ENCODE results near the gene KLF12. TPM values are rescaled to one million over a fixed set of nuclear protein-coding genes. Genes with fewer than 3 reads are reported as not detected.
A peak's percentile ranks its signal among the peaks of the same experiment; 100 is the strongest.

Gene KLF12
- total RNA-seq, 5 donors from 2014 or later (not counting 1 experiment from before 2014, with no cell fraction given): 60.2 to 112 (median 64.7) TPM

DNA sequence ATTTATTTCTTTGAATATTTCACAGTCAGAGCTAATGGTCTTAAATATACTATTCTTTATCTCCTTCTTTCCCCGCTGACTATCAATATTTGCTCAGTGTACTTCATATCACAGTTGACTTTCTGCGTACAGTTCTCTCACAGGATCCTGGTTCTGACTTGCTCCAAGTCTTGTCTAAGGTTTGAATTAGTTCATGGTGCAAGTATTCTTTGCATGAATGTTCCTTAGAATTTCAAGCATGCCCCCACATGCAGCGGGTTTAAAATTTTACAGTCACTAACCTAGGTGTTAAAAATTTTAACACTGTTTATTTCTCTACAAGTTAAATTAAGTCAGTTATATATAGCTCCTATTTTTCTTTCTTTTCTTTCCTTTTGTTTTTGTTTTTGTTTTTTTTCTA is 20.8 kb upstream of the KLF12 start:
- H3K4me3 ChIP-seq (ENCODE audit: control insufficient read depth in 1 of 2, extremely low read depth in 1 of 2, low read length in 1 of 2): no peak overlapping the region
- no peaks in the 10 kb centered on the region for H3K4me1 ChIP-seq (ENCODE audit: control insufficient read depth in 1 of 2, extremely low read depth in 1 of 2, insufficient read depth in 2 of 2, low read length in 2 of 2)
- ChIA-PET CTCF (interaction anchor here (0.6 to 1.1 kb wide), 4 partner anchors 15 to 1862 kb away, joined by 3 to 6 read pairs (median 4); no protein-coding TSS in a partner anchor), POLR2A (interaction anchor here (0.6 kb wide), 3 partner anchors 89 to 364 kb away, joined by 3 read pairs; no protein-coding TSS in a partner anchor)
- Mint-ChIP-seq H3K27ac (peak overlapping the region in 1 of 2 donors; percentile 53), H3K27me3 (no peaks in the 10 kb centered on the region), H3K4me3 (no peak overlapping the region), H3K4me1 (no peaks in the 10 kb centered on the region), H3K9me3 (no peaks in the 10 kb centered on the region), H3K36me3 (no peaks in the 10 kb centered on the region)
- no peak overlapping the region for H3K27ac ChIP-seq (ENCODE audit: low read length)
- no peaks in the 10 kb centered on the region for H3K36me3 ChIP-seq (ENCODE audit: control insufficient read depth in 2 of 2, extremely low read depth in 1 of 2, insufficient read depth in 1 of 2, low read length in 1 of 2)
- H3K9me3 ChIP-seq: no peaks in the 10 kb centered on the region
- H3K27me3 ChIP-seq (replicated peaks in 1 of 2; ENCODE audit: control insufficient read depth in 2 of 2, extremely low read depth in 1 of 2, insufficient read depth in 2 of 2, low read length in 1 of 2): peaks cover 0 to 4% of the 10 kb centered on the region in 2 experiments
- DNase-seq (no peak), ATAC-seq (replicated peaks in 1 of 4) (no peak)
- no CpG with 5 or more reads among the region's 3 CpGs for WGBS (ENCODE audit: insufficient coverage)

DNA sequence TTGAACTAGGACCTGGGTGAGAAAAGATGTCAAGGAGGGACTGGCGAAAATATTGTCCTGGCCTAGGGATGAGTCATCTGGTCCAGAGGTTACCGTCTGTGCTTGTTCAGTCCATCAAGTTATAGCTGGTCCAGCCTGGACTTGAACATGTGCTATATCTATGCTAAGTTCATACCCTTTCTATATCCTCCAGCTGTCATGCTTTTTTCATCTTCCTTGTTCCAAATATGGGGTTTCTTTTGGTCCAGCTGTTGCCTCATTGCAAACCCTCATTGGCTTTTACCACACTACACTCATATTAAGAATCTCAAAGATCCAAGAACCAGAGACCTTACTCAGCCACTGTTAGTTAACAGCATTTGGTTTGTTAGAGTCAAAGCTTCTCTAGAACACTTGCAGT is 19.1 kb upstream of the KLF12 start:
- Mint-ChIP-seq H3K9me3 (no peaks in the 10 kb centered on the region), H3K27ac (no peak overlapping the region), H3K4me1 (no peaks in the 10 kb centered on the region), H3K27me3 (no peaks in the 10 kb centered on the region), H3K4me3 (no peak overlapping the region), H3K36me3 (no peaks in the 10 kb centered on the region)
- Histone ChIP-seq H3K36me3 (ENCODE audit: control insufficient read depth in 2 of 2, extremely low read depth in 1 of 2, insufficient read depth in 1 of 2, low read length in 1 of 2) (no peaks in the 10 kb centered on the region), H3K4me3 (ENCODE audit: control insufficient read depth in 1 of 2, extremely low read depth in 1 of 2, low read length in 1 of 2) (no peak overlapping the region), H3K4me1 (ENCODE audit: control insufficient read depth in 1 of 2, extremely low read depth in 1 of 2, insufficient read depth in 2 of 2, low read length in 2 of 2) (no peaks in the 10 kb centered on the region), H3K9me3 (no peaks in the 10 kb centered on the region), H3K27me3 (replicated peaks in 1 of 2; ENCODE audit: control insufficient read depth in 2 of 2, extremely low read depth in 1 of 2, insufficient read depth in 2 of 2, low read length in 1 of 2) (peaks cover 0 to 4% of the 10 kb centered on the region in 2 experiments), H3K27ac (ENCODE audit: low read length) (no peak overlapping the region)
- ATAC-seq (replicated peaks in 1 of 4) (no peak), DNase-seq (no peak)
- 77% methylated on average over 2 of the region's 2 CpGs for WGBS (ENCODE audit: insufficient coverage)
- ChIA-PET POLR2A (no interaction called here), CTCF (interaction anchor here in 1 of 2 donors (0.7 kb wide), 1 partner anchor 70 kb away, joined by 3 read pairs; no protein-coding TSS in a partner anchor)

DNA sequence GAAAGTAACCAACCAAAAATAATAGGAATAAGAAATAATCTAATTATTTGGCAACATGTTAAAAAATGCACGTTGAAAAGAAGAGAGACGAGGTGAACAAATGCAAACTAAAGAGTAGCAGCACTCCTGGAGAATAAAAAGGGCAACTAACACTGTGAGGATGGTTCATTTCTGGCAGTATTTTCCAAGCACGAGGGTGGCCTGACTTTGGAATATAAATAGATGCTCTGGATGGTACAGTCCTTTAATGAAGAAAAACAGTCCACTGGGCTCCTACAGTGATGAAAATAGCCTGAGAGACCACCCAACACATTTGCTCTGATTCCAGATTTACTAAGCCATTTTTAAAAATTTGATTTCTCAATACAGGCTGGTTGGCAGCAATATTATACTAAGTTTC is 17.7 kb upstream of the KLF12 start:
- Histone ChIP-seq H3K4me3 (ENCODE audit: control insufficient read depth in 1 of 2, extremely low read depth in 1 of 2, low read length in 1 of 2) (no peak overlapping the region), H3K9me3 (no peaks in the 10 kb centered on the region), H3K36me3 (ENCODE audit: control insufficient read depth in 2 of 2, extremely low read depth in 1 of 2, insufficient read depth in 1 of 2, low read length in 1 of 2) (no peaks in the 10 kb centered on the region), H3K27me3 (replicated peaks in 1 of 2; ENCODE audit: control insufficient read depth in 2 of 2, extremely low read depth in 1 of 2, insufficient read depth in 2 of 2, low read length in 1 of 2) (no peaks in the 10 kb centered on the region), H3K27ac (ENCODE audit: low read length) (no peak overlapping the region), H3K4me1 (ENCODE audit: control insufficient read depth in 1 of 2, extremely low read depth in 1 of 2, insufficient read depth in 2 of 2, low read length in 2 of 2) (no peaks in the 10 kb centered on the region)
- H3K27me3 Mint-ChIP-seq: no peaks in the 10 kb centered on the region
- no peak overlapping the region for H3K27ac Mint-ChIP-seq
- H3K9me3 Mint-ChIP-seq: no peaks in the 10 kb centered on the region
- no peak overlapping the region for H3K4me3 Mint-ChIP-seq
- ChIA-PET POLR2A (no interaction called here), CTCF (interaction anchor here (0.6 to 0.9 kb wide), 2 partner anchors 14 to 16 kb away, joined by 3 to 5 read pairs; no protein-coding TSS in a partner anchor)
- ATAC-seq (replicated peaks in 1 of 4): no peak
- 39% methylated on average over 2 of the region's 3 CpGs for WGBS (ENCODE audit: insufficient coverage)
- no peaks in the 10 kb centered on the region for H3K36me3 Mint-ChIP-seq
- DNase-seq: no peak
- H3K4me1 Mint-ChIP-seq: no peaks in the 10 kb centered on the region

DNA sequence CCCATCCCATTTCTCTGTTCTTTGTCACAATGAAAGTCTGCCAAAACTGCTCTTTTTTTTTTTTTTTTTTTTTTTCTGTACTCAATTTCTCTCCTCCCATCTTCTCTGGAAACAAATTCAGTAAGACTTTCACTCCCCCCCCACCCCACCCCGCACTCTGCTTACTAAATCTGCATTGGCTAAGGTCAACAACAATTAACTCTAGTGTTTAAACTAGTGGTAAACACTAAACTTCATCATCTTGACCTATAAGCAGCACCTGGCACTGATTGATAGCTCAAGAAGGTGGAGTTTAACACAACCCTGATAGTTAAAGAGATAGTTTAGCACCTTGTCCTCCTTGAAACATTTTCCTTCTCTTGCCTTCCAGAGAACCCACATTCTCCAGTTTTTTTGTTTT is 14.1 kb upstream of the KLF12 start:
- H3K4me1 ChIP-seq (ENCODE audit: control insufficient read depth in 1 of 2, extremely low read depth in 1 of 2, insufficient read depth in 2 of 2, low read length in 2 of 2): no peaks in the 10 kb centered on the region
- Mint-ChIP-seq H3K27me3 (no peaks in the 10 kb centered on the region), H3K36me3 (no peaks in the 10 kb centered on the region), H3K4me1 (no peaks in the 10 kb centered on the region), H3K9me3 (no peaks in the 10 kb centered on the region), H3K27ac (no peak overlapping the region), H3K4me3 (no peak overlapping the region)
- no peak overlapping the region for H3K27ac ChIP-seq (ENCODE audit: low read length)
- ATAC-seq (replicated peaks in 1 of 4) (no peak), DNase-seq (no peak)
- no peaks in the 10 kb centered on the region for H3K9me3 ChIP-seq
- ChIA-PET CTCF (interaction anchor here (0.6 to 2.2 kb wide), 4 partner anchors 15 to 138 kb away, joined by 3 to 7 read pairs (median 4); no protein-coding TSS in a partner anchor), POLR2A (interaction anchor here in 1 of 2 donors (0.6 kb wide), 1 partner anchor 39 kb away, joined by 8 read pairs; no protein-coding TSS in a partner anchor)
- WGBS (ENCODE audit: insufficient coverage): no CpG with 5 or more reads among the region's 1 CpG
- no peak overlapping the region for H3K4me3 ChIP-seq (ENCODE audit: control insufficient read depth in 1 of 2, extremely low read depth in 1 of 2, low read length in 1 of 2)
- H3K36me3 ChIP-seq (ENCODE audit: control insufficient read depth in 2 of 2, extremely low read depth in 1 of 2, insufficient read depth in 1 of 2, low read length in 1 of 2): no peaks in the 10 kb centered on the region
- H3K27me3 ChIP-seq (replicated peaks in 1 of 2; ENCODE audit: control insufficient read depth in 2 of 2, extremely low read depth in 1 of 2, insufficient read depth in 2 of 2, low read length in 1 of 2): no peaks in the 10 kb centered on the region

DNA sequence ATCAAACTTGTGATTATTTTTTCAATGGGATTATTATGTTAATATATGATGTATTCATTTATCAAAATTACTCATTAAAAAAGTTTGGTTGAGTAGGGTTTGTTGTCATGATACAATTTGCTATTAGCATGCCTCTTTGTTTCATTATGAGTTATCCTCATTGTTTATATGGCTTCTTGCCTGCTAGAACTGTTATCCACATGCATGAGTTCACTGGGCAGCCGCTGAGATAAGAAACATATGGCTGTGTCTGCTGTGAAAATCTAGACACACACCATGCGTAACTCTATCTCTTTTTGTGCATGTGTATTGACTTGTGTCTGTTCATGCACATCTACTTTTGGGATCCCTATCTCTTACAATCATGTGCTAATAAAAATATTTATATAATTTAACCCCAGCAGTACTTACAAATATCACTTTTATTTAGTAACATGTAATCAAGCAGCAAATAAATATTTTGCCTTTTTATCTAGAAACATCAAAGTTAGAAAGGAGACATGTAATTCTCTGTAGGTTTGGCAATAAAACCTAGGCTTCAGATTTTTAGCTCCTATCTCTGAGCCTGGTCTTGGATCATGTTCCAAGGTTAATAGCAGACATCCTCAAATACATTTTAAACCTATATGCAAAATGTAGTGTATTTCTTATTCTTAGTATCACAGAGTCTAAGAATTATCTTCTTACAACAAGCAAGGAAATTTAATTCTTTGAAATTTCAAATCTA is 11.2 kb upstream of the KLF12 start:
- H3K27me3 ChIP-seq (replicated peaks in 1 of 2; ENCODE audit: control insufficient read depth in 2 of 2, extremely low read depth in 1 of 2, insufficient read depth in 2 of 2, low read length in 1 of 2): no peaks in the 10 kb centered on the region
- H3K36me3 ChIP-seq (ENCODE audit: control insufficient read depth in 2 of 2, extremely low read depth in 1 of 2, insufficient read depth in 1 of 2, low read length in 1 of 2): no peaks in the 10 kb centered on the region
- Mint-ChIP-seq H3K9me3 (no peaks in the 10 kb centered on the region), H3K4me1 (peaks cover 0 to 3% (median 0%) of the 10 kb centered on the region in 3 donors), H3K4me3 (no peak overlapping the region), H3K27me3 (no peaks in the 10 kb centered on the region), H3K27ac (no peak overlapping the region), H3K36me3 (no peaks in the 10 kb centered on the region)
- DNase-seq (no peak), ATAC-seq (replicated peaks in 1 of 4) (no peak)
- no peaks in the 10 kb centered on the region for H3K9me3 ChIP-seq
- no peak overlapping the region for H3K27ac ChIP-seq (ENCODE audit: low read length)
- H3K4me1 ChIP-seq (ENCODE audit: control insufficient read depth in 1 of 2, extremely low read depth in 1 of 2, insufficient read depth in 2 of 2, low read length in 2 of 2): no peaks in the 10 kb centered on the region
- CTCF ChIA-PET: no interaction called here
- POLR2A ChIA-PET: interaction anchor here in 1 of 2 donors (0.6 kb wide), 1 partner anchor 123 kb away, joined by 3 read pairs; no protein-coding TSS in a partner anchor
- WGBS (ENCODE audit: insufficient coverage): no CpG with 5 or more reads among the region's 2 CpGs
- no peak overlapping the region for H3K4me3 ChIP-seq (ENCODE audit: control insufficient read depth in 1 of 2, extremely low read depth in 1 of 2, low read length in 1 of 2)

DNA sequence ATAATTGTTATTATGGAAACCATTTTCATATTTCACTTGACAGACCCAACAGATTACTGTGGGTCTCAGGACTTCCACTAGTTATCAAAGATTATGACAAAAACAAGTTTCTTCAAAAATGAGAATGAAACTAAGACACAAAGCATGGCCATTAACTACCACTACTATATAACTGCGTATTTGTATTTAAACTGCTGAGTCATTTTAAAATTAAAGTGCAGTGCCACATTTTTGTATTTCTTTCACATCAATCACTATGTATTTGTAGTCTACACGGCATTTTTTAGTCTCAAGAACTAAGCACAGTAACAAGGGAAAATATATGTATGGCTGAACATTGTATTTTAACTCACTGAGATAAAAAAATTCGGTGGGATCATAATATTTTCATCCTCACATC is 10.1 kb upstream of the KLF12 start:
- POLR2A ChIA-PET: no interaction called here
- no peaks in the 10 kb centered on the region for H3K9me3 Mint-ChIP-seq
- DNase-seq: no peak

More for the DNA sequence above, 10.1 kb upstream of the KLF12 start:
- no peaks in the 10 kb centered on the region for H3K27me3 Mint-ChIP-seq
- Histone ChIP-seq H3K9me3 (no peaks in the 10 kb centered on the region), H3K27me3 (replicated peaks in 1 of 2; ENCODE audit: control insufficient read depth in 2 of 2, extremely low read depth in 1 of 2, insufficient read depth in 2 of 2, low read length in 1 of 2) (no peaks in the 10 kb centered on the region), H3K4me1 (ENCODE audit: control insufficient read depth in 1 of 2, extremely low read depth in 1 of 2, insufficient read depth in 2 of 2, low read length in 2 of 2) (no peaks in the 10 kb centered on the region), H3K36me3 (ENCODE audit: control insufficient read depth in 2 of 2, extremely low read depth in 1 of 2, insufficient read depth in 1 of 2, low read length in 1 of 2) (no peaks in the 10 kb centered on the region), H3K4me3 (ENCODE audit: control insufficient read depth in 1 of 2, extremely low read depth in 1 of 2, low read length in 1 of 2) (no peak overlapping the region), H3K27ac (ENCODE audit: low read length) (no peak overlapping the region)
- no CpG with 5 or more reads among the region's 3 CpGs for WGBS (ENCODE audit: insufficient coverage)
- H3K36me3 Mint-ChIP-seq: no peaks in the 10 kb centered on the region
- CTCF ChIA-PET: interaction anchor here in 1 of 2 donors (0.7 kb wide), 1 partner anchor 117 kb away, joined by 3 read pairs; no protein-coding TSS in a partner anchor
- H3K4me1 Mint-ChIP-seq: peaks cover 0 to 3% (median 0%) of the 10 kb centered on the region in 3 donors
- no peak overlapping the region for H3K27ac Mint-ChIP-seq
- ATAC-seq (replicated peaks in 1 of 4): no peak
- no peak overlapping the region for H3K4me3 Mint-ChIP-seq

All from T-cell (primary cell).